ENCODE data around the gene ADIPOQ.
"Not testable (repeated sequence)": the region's sequence is repeated elsewhere in the genome, so short reads cannot be mapped to it uniquely, and the experiment has no call there.

The ADIPOQ gene

DNA sequence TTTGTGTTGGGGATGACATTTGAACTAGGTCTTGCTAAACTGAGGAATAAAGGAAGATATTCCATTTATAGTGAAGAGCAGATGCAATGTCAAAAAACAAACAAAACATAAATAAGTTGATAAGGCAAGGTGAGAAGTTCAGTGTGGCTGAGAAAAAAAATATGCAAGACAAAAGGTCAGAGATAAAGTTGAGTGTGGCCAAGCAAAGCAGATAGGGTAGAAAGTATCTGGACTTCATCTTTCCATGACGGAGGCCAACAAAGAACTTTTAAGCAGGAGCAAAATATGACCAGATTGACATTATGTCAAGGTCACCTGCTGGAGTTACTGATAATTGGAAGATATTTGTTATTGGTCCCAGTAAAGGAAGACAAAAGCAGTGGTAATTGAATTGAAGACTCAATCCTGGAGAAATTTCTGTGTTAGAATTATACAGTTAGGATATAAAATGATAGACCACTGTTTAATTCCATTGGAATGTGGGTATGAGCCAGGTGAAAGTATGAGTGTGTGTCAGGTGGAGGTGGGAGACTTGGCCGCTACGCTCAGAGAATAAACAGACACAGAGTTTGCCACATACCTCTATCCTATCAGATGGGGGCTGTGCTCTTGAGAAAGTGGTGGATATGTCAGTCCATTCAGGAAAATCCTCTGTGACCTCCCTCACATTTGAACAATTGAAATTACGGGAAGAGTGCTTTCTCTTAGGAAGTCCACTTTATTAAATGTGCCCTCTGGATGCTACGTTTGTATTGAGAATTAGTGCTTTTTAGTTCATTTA is 28.1 kb downstream of the ADIPOQ start:
- DNase-seq (ENCODE audit: low read depth), result no peak

DNA sequence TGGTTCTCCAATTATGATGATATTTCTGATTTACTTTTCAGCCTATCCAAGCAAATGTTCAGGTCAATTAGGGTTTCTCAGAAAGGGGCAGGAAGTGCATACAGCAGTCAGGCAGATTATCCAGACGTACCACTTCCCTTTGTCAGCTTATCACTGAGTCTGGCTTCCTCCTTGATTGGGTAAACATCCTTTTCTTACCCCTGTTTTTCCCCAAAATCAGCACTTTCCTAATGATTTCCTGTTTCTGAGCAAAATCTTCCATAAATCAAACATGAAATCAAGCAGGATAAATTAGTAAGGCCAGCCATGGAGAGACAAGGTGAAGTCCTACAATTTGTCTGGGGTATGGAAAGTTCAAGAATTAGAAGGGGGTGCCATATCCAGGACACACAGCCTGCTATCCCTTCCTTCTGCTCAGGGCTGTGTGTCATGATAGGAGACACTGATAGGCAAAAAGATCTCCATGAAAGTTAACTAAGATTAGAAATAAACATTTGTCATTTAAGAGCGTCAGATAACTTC is 29.0 kb downstream of the ADIPOQ start:
- DNase-seq (ENCODE audit: low read depth), result no peak

DNA sequence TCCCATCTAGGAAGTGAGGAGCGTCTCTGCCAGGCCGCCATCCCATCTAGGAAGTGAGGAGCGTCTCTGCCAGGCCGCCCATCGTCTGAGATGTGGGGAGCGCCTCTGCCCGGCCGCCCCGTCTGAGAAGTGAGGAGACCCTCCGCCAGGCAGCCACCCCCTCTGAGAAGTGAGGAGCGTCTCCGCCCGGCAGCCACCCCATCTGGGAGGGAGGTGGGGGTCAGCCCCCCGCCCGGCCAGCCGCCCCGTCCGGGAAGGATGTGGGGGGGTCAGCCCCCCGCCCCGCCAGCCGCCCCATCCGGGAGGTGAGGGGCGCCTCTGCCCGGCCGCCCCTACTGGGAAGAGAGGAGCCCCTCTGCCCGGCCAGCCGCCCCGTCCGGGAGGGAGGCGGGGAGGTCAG is 31.3 kb downstream of the ADIPOQ start:
- not testable (repeated sequence) for DNase-seq (ENCODE audit: low read depth)

DNA sequence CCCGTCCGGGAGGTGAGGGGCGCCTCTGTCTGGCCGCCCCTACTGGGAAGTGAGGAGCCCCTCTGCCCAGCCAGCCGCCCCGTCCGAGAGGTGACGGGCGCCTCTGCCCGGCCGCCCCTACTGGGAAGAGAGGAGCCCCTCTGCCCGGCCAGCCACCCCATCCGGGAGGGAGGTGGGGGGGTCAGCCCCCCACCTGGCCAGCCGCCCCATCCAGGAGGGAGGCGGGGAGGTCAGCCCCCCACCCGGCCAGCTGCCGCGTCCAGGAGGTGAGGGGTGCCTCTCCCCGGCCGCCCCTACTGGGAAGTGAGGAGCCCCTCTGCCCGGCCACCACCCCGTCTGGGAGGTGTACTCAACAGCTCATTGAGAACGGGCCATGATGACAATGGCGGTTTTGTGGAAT is 31.7 kb downstream of the ADIPOQ start:
- not testable (repeated sequence) for DNase-seq (ENCODE audit: low read depth)

DNA sequence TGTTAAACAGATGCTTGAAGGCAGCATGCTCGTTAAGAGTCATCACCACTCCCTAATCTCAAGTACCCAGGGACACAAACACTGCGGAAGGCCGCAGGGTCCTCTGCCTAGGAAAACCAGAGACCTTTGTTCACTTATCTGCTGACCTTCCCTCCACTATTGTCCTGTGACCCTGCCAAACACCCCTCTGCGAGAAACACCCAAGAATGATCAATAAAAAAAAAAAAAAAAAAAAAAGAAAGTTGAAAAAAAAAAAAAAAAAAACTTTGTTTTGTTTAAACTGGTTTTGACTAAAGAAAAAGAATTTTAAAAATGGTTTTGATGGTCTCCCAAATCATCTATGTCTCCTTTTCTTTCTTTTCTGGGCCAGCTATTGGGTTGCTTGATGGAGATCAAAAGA is 32.3 kb downstream of the ADIPOQ start:
- DNase-seq (ENCODE audit: low read depth), result not testable (repeated sequence)

DNA sequence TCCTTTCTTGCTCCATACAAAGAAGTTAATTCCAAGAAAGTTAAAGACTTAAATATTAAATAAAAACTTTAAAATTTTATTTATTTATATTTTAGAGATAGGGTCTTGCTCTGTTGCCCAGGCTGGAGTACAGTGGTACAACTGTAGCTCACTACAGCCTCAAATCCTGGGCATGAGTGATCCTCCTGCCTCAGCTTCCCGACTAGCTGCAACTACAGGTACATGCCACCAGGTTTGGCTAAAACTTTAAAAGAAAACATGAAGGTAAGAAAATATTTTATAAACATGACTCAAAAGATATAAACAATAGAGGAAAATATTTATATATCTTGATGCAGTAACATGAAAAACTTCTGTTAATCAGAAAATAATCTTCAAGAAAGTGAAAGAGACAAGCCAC is 33.2 kb downstream of the ADIPOQ start:
- no peak for DNase-seq (ENCODE audit: low read depth)

DNA sequence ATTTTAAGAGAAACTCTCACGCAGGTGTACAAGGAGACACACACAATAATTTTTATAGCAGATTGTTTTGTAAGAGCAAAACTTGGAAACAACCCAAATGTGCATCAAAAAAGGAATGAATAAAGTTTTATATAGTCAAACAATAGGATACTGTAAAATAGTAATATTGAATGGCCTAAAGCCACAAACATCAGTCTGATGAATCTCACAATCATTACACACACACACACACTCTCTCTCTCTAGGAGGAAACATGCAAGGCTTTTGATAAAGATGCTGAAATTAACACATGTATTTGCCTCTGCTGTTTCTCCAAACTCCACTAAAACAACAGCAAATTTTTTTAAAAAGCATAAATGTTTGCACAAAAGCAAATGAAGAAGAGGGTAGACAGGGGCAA is 37.3 kb downstream of the ADIPOQ start:
- no peak for DNase-seq (ENCODE audit: low read depth)

DNA sequence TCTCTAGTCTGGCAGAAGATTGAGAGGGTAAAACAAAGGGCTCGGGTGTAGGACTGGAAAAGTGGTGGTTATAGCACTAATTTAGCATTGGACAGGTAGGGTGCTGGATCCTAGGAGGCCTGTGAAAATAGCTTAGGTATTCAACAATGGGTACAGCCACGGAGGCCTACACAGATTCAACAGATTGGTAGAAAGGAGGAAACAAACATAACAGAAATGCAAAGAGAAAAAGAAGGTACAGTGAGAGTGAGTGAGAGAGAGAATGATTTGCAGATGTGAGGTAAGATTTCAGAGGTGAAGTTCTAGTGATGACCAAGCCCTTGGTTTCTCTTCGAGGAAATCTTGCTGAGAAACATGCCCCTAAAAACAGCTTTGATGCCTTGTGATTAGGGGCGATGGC is 37.9 kb downstream of the ADIPOQ start:
- no peak for DNase-seq (ENCODE audit: low read depth)

DNA sequence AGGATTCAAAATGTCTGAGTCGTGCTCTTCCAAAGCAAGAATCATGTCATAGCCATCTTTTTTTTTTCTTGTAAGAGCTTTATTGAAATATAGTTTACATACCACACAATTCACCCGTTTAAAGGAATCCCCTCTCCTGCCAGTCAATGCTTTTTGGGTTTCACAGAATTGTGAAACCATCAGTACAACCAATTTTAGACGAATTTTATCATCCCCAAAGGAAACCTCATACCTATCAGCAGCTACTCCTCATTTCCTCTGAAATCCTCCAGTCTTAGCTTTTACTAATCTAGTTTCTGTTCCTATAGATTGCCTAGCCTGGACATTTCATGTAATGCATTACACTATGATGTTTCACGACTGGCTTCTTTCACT is 39.6 kb downstream of the ADIPOQ start:
- DNase-seq (ENCODE audit: low read depth), result peak; percentile 30

DNA sequence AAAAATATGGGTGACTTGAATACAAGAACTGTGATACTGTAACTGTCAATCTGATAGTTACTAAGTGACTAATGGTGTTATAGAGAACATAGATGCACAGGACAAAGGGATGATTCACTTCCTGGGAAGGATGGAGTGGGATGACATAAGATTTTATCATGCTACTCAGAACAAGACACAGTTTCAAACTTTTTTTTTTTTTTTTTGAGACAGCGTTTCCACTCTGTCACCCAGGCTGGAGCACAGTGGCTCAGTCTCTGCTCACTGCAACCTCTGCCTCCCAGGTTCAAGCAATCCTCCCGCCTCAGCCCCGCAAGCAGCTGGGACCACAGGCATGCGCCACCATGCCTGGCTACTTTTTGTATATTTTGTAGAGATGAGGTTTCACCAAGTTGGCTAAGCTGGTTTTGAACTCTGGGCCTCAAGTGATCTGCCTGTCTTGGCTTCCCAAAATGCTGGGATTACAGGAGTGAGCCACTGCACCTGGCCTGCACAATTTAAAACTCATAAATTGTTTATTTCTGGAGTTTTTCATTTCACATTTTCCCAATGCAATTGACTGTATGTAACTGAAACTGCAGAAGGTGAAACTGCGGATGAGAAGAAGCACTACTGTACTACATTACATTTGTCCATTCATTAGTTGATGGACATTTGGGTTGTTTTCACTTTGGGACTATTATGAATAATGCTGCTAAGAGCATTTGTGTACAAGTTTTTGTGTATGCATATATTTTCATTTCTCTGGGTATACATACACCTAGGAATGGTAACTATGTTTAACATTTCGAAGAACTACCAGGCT is 40.6 kb downstream of the ADIPOQ start:
- DNase-seq (ENCODE audit: low read depth), result peak; percentile 93

DNA sequence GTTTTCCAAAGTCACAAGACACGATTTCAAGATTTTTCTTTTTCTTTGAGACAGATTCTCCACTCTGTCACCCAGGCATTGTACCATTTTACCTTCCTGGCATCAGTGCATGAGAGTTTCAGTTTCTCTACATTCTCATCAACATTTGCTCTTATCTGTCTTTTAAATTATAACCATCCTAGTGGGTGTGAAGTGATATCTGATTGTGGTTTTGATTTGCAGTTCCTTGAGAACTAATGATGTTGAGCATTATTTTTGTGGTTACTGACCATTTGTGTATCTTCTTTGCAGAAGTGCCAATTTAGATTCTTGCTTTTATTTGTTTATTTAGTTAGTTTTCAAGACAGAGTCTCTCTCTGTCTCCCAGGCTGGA is 41.2 kb downstream of the ADIPOQ start:
- DNase-seq (ENCODE audit: low read depth), result peak; percentile 33

DNA sequence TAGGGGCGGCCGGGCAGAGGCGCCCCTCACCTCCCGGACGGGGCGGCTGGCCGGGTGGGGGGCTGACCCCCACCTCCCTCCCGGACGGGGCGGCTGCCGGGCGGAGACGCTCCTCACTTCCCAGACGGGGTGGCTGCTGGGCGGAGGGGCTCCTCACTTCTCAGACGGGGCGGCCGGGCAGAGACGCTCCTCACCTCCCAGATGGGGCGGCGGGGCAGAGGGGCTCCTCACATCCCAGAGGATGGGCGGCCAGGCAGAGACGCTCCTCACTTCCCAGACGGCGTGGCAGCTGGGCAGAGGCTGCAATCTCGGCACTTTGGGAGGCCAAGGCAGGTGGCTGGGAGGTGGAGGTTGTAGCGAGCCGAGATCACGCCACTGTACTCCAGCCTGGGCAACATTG is 42.4 kb downstream of the ADIPOQ start:
- DNase-seq (ENCODE audit: low read depth), result not testable (repeated sequence)

DNA sequence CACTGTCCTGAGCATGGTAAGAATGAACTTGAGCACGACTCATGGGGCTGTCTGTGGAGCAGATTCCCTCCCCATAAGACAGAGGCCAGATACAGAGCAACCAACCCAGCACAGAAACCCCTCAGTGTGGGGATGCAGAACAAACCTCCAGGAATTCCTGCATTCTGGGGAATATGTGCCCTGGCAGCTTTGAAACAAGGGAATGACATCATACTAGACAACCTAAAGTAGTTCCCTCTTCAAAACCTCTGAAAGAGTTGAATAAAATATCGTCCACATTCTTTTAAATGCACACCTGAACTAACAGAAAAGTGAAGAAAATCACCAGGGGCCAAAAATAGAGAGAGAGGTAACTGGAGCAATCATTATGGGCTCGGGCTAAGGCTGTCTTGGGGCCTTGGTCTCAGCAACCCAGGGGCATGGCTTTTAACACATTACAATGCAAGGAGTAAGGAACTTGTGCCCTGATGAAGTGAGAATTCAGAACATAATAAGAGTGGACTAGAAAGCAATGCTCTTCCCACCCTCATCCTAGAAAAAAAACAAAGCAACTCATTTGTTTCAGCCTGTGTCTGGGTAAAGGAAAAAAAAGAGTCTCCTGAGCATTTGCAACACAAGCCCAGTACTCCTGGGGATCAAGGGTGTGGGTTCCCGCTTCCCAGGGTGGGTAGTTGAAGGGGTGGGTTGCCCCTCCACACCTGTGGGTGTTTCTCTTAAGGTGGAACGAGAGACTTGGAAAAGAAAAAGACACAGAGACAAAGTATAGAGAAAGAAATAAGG is 43.9 kb downstream of the ADIPOQ start:
- DNase-seq (ENCODE audit: low read depth), result no peak

DNA sequence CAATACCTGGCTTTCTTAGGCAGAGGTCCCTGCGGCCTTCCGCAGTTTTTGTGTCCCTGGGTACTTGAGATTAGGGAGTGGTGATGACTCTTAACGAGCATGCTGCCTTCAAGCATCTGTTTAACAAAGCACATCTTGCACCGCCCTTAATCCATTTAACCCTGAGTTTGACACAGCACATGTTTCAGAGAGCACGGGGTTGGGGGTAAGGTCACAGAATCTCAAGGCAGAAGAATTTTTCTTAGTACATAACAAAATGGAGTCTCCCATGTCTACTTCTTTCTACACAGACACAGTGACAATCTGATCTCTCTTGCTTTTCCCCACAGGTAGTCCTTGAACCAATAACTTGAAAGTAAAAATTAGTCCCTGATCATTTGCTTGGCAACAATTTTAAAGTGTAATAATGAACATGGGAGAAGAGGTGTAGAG is 45.0 kb downstream of the ADIPOQ start:
- DNase-seq (ENCODE audit: low read depth), result not testable (repeated sequence)

DNA sequence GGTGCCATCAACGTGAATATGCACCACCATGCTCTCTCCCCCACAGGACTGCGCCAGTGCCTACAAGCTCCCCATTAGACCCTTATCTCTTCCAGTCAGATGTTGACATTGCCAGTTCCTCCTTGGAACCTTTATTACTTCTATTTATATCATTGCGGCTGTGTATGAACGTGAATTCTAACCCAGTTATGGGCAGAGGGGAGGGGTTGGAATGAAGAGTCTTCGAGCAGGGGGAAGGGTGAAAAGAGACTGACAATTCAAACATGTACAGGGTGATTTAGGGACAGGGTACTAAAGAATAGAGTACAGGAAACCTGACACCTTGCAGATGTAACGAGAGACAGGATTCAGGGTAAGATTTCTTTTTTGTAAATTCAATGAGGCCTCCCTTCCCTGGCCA is 46.1 kb downstream of the ADIPOQ start:
- DNase-seq (ENCODE audit: low read depth), result no peak

DNA sequence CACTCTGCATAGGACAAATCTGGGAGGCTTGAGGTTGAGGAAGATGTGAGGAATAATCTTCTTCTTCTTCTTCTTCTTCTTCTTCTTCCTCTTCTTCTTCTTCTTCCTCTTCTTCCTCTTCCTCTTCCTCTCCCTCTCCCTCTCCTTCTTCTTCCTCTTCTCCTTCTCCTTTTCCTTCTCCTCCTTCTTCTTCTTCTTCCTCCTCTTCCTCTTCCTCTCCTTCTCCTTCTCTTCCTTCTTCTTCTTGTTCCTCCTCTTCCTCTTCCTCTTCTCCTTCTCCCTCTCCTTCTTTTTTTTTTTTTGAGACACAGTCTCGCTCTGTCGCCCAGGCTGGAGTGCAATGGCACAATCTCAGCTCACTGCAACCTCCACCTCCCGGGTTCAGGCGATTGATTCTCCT is 47.2 kb downstream of the ADIPOQ start:
- DNase-seq (ENCODE audit: low read depth), result not testable (repeated sequence)

DNA sequence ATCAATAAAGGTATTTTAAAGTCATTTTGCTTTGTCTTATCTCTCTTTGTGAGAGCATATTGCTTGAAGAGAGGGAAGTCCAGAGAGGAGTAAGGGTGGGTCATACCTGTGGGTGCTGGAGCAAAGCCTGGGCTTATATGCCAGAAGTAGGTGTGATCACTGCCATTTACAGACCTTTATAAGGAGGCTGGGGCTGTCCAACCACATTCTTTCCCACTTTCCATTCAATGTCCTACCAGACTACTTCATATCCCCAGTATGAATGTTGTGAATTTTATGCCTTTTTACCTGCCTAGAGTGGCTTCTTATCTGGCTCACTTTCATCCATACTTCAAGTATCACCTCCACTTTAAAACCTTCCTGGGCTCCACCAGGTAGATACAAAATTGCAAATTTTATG is 48.4 kb downstream of the ADIPOQ start:
- DNase-seq (ENCODE audit: low read depth), result no peak

DNA sequence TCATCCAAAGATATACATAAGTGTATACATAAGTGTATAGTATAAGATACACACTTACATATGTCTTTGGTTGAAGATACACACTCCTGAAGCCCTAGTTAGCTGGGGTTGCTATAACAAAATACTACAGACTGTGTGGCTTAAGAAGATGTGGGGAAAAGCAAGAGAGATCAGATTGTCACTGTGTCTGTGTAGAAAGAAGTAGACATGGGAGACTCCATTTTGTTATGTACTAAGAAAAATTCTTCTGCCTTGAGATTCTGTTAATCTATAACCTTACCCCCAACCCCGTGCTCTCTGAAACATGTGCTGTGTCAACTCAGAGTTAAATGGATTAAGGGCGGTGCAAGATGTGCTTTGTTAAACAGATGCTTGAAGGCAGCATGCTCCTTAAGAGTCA is 50.6 kb downstream of the ADIPOQ start:
- DNase-seq (ENCODE audit: low read depth), result not testable (repeated sequence)

DNA sequence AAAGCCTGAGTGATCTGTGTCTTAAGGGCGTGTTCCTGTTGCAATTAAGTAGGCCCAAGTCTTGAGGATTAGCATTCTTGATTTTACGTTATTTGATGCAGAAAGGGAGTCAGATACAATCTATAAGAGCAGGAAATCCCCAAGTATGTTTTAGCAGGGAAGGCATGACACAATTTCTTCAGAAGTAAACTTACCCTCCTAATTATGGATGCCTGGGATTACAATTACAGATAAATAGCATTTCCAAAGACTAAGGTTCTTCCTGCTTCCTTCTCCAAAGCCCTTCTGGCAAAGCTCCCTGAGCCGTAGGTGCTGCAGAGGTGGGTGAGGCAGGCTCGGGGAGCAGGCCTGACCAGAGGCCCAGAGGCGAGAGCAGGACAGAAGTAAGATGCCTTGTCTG is 52.9 kb downstream of the ADIPOQ start:
- DNase-seq (ENCODE audit: low read depth), result no peak

DNA sequence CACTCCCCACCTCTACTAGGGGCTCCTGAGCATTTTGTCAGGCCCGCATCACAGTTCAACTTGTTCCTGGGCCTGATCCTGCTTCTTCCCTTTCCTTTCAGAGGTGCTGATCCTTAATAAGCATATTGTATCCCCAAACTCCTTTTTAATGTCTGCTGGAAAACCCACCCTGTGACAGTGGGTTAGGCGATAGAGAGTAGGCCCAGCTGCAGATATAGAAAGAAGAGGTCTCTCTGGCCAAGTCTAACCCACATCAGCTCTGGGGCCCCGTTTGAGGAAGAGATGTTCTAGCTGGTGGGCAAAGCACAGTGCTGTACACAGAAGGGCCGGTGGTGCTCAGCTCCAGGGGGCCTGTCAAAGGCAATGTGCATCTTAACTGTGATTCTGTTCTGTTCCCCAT is 53.5 kb downstream of the ADIPOQ start:
- DNase-seq (ENCODE audit: low read depth), result no peak

DNA sequence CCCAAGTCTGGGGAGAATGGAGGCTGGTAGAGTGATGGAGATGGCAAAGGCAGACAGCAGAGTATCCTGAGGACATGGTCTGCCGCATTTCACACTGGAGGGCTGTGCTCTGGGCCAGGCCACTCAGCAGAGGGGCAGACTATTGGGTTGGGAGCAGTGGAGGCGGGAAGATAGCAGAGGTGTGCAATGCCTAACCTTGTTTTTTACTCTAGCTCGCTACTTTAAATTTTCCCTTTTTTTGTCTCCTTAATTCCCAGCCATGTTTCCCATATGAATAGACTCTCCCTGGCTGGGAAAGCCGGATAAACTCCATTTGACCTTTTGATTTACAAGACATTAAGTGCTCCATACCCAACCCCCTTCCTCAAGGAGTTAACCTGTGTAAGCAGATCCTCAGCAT is 54.4 kb downstream of the ADIPOQ start:
- DNase-seq (ENCODE audit: low read depth), result no peak

DNA sequence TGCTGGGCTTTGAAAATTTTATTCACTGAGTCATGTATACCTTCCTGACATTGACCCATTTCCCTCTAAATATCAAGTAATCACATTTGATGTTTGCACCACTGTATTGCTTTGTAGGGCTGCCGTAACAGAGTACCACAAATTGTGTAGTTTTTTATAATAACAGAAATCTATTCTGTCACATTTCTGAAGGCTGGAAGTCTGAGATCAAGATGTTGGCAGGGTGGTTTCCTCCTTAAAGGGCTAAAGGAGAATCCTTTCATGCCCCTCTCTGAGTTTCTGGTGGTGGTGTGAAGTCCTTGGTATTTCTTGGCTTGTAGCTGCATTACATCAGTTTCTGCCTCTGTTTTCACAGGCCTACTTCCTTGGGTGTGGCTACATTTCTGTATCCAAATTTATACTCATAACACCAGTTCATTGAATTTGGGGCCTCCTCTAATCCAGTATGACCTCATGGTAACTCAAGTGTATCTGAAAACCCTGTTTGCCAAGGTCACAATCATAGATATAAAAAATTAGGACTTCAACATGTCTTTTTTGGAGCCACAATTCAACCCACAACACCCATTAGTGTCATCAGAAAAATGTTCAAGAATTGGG is 58.7 kb downstream of the ADIPOQ start:
- DNase-seq (ENCODE audit: low read depth), result no peak
